HG03066 (cell line): ENCODE data around the gene SINHCAF.

Experiments used
- ATAC-seq: cut with Tn5 transposase; IDR thresholded peaks from one replicate; pipeline ENCODE4 v1.9.1; 2021; ENCODE audit warnings: low read depth; ENCODE audit not compliant: unreplicated experiment

The SINHCAF gene

GRCh38 chr12:31235868-31236395, 90.0 kb downstream of the SINHCAF start:
- ATAC-seq = no peak

GRCh38 chr12:31234955-31235867, 90.7 kb downstream of the SINHCAF start:
- no peak for ATAC-seq

- no peak for ATAC-seq
Measured at GRCh38 chr12:31234053-31234840, 91.7 kb downstream of the SINHCAF start.

- no peak for ATAC-seq
Measured at GRCh38 chr12:31233061-31233730, 92.8 kb downstream of the SINHCAF start.

GRCh38 chr12:31232361-31232965, 93.5 kb downstream of the SINHCAF start:
- ATAC-seq = no peak

GRCh38 chr12:31231611-31232360, 94.2 kb downstream of the SINHCAF start:
- ATAC-seq = no peak
